ENCODE data around the gene CACNA1I.

- TF ChIP-seq CTCF (IDR thresholded peaks at IDR 0.05; ENCODE audit: insufficient read depth, low read length, poor library complexity, severe bottlenecking) (no peak), EZH2phosphoT487 (conservative IDR thresholded peaks at IDR 0.05; ENCODE audit: low read length) (no peak)
These were observed 112.4 kb downstream of the CACNA1I start for GRCh38 chr22:39682994-39683393.

Data from SU-DHL-6 (cell line).